ENCODE measurements around the gene ZBTB7C.

ZBTB7C gene

GRCh38 chr18:48390641-48391040, 18.5 kb downstream of the ZBTB7C start:
- no peak for DNase-seq (ENCODE audit: low read depth)

DNA sequence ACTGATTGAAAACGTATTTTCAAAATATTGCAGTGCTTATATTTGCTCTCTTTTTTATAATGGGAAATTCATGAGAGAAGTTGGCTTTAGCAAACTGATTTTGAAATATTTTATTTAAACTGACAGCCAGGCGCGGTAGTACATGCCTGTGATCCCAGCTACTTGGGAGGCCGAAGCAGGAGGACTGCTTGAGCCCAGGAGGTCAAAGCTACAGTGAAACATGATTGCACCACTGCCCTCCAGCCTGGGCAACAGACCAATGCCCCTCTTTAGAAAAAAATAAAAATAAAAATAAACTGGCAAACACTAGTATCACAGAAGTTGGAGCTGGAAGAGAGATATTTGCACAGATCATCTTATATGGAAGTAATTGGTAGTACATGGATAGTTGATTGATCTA, 20.7 kb downstream of the ZBTB7C start:
- DNase-seq (ENCODE audit: low read depth), result no peak

DNA sequence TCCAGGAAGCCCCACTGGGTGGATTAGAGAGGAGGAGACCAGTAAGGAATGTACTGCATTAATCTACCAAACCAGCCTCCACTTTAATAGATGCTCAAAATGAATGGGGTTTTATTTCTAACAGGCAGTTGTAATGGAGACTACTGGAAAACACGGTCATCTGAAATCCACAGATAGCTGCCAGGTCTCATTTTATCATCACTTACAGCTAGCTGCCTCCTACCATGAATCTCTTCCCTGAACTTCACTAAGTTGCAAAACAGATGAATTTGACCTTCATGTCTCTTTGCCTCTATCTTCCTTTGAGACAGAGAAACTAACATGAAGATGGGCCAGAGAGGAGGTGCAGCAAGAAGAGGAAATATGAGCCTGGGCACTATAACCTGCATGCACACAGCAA, 21.9 kb downstream of the ZBTB7C start:
- DNase-seq (ENCODE audit: low read depth), result no peak

DNA sequence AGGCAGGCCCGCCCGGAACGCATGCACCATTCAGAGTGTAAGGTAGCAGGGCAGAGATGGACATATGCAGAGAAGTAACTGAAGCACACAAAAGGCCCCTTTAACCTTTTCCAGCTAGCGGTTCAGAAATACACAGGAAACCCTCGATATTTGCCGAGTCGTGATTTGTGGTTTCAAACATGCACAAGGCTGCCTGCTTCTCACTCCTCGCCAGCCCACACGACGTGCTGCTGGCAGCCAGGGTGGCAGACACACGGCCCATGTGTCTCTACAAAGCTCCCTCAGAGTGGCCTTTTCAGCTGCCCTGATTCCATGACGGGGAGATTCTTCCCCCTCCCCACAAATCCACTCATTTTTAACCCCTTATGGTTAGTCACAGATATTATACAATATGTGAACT, 23.6 kb downstream of the ZBTB7C start:
- DNase-seq (ENCODE audit: low read depth), result no peak

DNA sequence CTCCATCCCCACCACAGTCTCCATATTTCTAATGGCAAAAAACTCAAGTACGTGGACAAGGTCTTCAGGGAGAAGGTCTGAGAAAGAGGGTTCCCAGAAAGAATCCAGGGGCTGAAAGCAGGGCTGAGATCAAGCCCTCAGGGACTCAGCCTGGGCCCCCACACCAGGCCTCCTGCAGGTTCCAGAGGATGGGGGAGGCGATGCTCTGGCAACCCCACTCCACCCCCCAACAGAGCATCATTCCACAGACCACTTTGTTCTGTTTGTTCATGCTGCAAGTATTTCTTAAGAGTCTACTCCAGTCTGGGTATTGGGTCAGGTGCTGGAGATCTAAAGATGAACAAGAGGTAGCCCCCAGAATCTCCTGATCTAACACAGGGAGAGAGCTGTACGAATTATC, 32.2 kb downstream of the ZBTB7C start:
- DNase-seq (ENCODE audit: low read depth), result no peak

- no peak for DNase-seq (ENCODE audit: low read depth)
These were observed 32.8 kb downstream of the ZBTB7C start for GRCh38 chr18:48376406-48376805.

GRCh38 chr18:48375150-48375800, 33.9 kb downstream of the ZBTB7C start:
- DNase-seq (ENCODE audit: low read depth), result no peak

DNA sequence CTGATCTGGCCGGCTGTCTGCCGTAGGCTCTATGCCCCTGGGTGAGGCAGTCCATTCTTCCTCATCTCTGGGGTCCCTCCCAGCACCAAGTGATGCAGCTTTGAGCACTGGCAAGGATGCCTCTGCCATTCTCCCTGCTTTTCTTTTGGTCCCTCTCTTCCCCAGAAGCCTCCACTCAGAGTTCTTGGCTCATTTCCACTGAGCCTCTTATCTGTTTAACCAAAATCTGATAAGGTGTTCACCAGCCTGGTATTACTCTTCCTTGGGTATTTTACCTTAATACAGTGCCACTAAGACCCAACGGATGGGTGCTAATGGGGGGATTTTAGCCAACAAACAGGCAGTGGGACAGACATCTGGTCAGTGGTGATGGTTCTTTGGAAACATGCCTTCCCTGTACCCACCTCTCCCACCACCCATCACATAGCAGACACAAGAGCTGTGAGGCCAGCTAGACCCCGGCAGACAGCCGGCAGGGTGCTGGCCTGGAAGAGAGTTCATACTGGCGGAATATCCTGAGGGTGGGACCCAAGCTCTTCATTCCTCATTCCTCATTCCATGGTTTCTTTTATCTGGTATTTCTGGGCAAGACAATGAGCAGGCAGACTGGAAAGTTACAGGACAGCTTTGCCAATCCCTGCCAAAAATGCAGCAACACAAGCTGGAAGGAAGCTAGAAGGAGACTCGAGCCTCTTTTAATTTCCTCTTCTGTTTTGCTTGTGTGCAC, 34.6 kb downstream of the ZBTB7C start:
- no peak for DNase-seq (ENCODE audit: low read depth)

DNA sequence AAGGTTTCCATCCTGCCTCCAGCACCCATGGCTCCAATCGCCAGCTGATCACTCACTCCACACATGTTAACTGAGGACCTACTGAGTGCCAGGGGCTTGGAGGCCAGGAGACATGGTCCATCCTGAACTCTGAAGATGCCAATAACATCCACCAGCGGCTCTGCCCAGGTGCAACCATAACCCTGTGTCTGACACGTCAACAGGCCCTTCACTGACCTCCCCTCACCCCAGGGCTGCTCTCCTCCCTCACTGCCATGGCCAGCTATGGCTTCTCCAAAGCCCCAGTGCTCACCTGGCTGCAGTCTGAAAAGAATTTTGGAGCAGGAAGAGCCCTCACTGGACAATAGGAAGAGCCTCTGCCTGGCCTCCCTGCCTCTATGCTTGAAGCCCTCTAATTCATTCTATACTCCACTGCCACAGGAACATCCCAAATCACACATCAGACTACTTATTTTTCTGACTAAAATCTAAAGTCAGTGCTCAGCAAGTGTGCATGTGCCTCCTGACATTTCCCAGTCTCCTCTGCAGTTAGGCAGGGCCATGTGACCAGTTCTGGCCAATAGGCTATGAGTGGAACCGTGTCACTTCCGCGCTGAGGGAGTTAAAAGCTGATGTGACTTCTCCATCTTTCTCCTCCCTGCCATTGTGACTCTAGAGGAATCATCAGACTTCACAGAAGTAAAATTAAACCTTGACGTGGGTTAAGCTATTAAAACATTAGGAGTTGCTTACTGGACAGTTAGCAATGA, 37.2 kb downstream of the ZBTB7C start:
- DNase-seq (ENCODE audit: low read depth), result no peak

DNA sequence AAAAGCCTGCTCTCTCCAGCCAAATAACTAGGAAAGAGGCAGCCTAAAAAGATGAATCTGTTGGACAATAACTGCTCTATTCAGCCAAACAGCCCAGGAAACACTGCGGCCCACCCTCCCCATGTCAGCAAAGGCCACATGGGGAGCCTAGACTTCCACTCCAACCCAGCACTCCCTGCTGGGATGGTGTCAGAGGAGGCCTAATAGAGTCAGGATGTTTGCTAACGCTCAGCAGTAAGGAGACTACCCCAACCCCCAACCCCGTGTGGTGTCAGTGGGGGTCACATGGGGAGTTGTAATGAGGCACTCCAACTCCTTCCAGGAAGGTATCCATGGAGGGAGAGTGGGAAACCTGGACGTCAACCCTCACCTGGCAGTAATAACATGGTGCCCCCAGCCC, 41.6 kb downstream of the ZBTB7C start:
- DNase-seq (ENCODE audit: low read depth), result no peak

DNA sequence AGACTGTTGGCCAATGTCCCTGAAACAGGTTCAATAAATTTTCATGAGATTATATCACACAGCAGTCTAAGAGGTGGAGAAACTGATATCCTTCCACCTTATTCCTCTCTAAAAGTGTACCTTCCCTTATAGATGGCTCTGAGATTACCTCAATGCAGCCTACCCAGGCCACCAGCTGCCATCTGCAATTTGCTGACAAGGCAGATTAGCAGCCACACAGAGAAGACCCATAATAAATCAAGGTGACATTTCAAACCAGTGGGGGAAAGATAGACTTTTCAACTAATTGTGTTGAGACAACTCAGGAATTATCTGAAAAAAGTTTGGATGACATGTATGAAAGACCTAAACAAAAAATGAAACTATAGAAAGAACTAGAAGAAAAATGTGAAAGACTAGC, 43.2 kb downstream of the ZBTB7C start:
- DNase-seq (ENCODE audit: low read depth), result no peak

DNA sequence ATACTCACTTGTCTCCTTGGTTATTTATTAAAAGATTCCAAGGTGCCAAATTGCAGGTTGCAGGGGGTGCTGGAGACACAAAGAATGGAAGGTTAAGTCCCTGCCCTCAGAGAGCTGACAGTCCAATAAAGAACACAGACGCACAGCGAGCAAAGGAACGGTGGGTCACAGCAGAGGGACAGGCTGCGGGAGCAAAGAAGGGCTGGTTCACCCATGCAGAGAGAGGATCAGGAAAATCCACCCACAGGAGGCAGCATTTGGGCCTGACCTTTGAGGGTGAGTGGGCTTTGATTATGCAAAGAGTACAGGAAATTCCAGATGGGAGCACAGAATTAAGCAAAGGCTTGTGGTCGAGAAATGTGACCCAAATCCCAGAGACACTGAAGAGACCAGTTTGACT, 45.0 kb downstream of the ZBTB7C start:
- DNase-seq (ENCODE audit: low read depth), result no peak

- no peak for DNase-seq (ENCODE audit: low read depth)
These were observed 46.0 kb downstream of the ZBTB7C start for GRCh38 chr18:48363175-48363574.

- DNase-seq (ENCODE audit: low read depth), result no peak
These were observed 47.4 kb downstream of the ZBTB7C start for GRCh38 chr18:48361801-48362200.

- DNase-seq (ENCODE audit: low read depth), result no peak
These were observed 48.7 kb downstream of the ZBTB7C start for GRCh38 chr18:48360376-48361021.

DNA sequence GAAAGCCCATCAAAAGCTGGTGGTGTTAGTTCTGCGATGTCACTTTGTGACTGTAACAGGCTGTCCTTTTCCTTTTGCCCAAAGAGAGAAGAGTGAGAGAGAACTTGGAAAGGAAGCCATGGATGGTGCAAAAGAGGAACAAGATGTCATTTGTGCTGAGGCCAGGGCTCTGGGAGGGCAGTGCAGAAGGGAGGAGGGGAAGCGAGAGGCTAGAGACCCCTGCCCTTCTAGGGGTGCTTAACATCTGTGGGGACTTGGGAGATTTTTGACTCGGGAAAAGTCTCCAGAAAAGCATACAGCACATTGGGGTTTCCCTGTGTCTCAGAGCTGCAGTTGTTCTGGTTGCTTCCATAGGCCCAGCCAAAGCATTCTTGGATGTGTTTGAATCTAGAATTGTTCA, 49.6 kb downstream of the ZBTB7C start:
- DNase-seq (ENCODE audit: low read depth), result no peak

GRCh38 chr18:48358868-48359267, 50.3 kb downstream of the ZBTB7C start:
- no peak for DNase-seq (ENCODE audit: low read depth)

- no peak for DNase-seq (ENCODE audit: low read depth)
These were observed 52.1 kb downstream of the ZBTB7C start for GRCh38 chr18:48356909-48357631.

GRCh38 chr18:48356151-48356745, 52.9 kb downstream of the ZBTB7C start:
- DNase-seq (ENCODE audit: low read depth), result no peak

- no peak for DNase-seq (ENCODE audit: low read depth)
These were observed 53.7 kb downstream of the ZBTB7C start for GRCh38 chr18:48355276-48356115.

Measured in T follicular helper cell (primary cell).